ENCODE results near the gene PRKAG3. TPM values are rescaled to one million over a fixed set of nuclear protein-coding genes. Genes with fewer than 3 reads are reported as not detected.

Gene PRKAG3
- total and polyA plus RNA-seq, 2 donors (not counting 3 experiments of a cell fraction or from before 2014, with no cell fraction given): not detected

GRCh38 chr2:218812861-218813260 is 18.7 kb downstream of the PRKAG3 start:
- BruUV-seq (replicated peaks): no TSS peak
- dilution Hi-C loops (cut with MboI; ENCODE audit: extremely low pct_ligation_motif_present, low sequenced_read_pairs): no loop called here
- Histone ChIP-seq H3K9me1 (replicated peaks; ENCODE audit: control insufficient read depth, extremely low read depth, insufficient read depth, low read length) (no peaks in the 10 kb centered on the region), H3K9ac (replicated peaks; ENCODE audit: extremely low read depth, insufficient read depth, low read length) (no peak overlapping the region), H3K27ac (ENCODE audit: insufficient read depth, low read depth, low read length) (no peak overlapping the region), H2AFZ (ENCODE audit: low read depth, low read length) (no peak overlapping the region), H3K27me3 (ENCODE audit: control insufficient read depth in 2 of 2, insufficient read depth in 2 of 2, low read length in 2 of 2) (peaks cover 0 to 2% of the 10 kb centered on the region in 2 experiments), H3K9me3 (replicated peaks; ENCODE audit: control insufficient read depth, insufficient read depth, low read length) (no peaks in the 10 kb centered on the region), H3K4me1 (ENCODE audit: control insufficient read depth, extremely low read depth, insufficient read depth, low read length) (no peaks in the 10 kb centered on the region), H3K36me3 (ENCODE audit: control insufficient read depth in 2 of 2, extremely low read depth in 1 of 2, insufficient read depth in 2 of 2, low read length in 2 of 2) (peaks cover 0 to 7% of the 10 kb centered on the region in 2 experiments), H3K4me2 (ENCODE audit: insufficient read depth, low read length) (no peak overlapping the region), H3K4me3 (replicated peaks in 1 of 3; ENCODE audit: insufficient read depth in 1 of 3, low read depth in 1 of 3, low read length in 3 of 3) (no peak overlapping the region), H3K79me2 (ENCODE audit: control insufficient read depth, insufficient read depth, low read length) (no peaks in the 10 kb centered on the region), H4K20me1 (replicated peaks; ENCODE audit: control insufficient read depth, extremely low read depth, insufficient read depth, low read length) (no peaks in the 10 kb centered on the region)
- intact Hi-C loops (cut with micrococcal nuclease): no loop called here
- ChIA-PET POLR2A (no interaction called here), CTCF (interaction anchor here (1.3 to 1.7 kb wide), 2 partner anchors 35 to 64 kb away, joined by 3 to 4 read pairs; no protein-coding TSS in a partner anchor)
- TF ChIP-seq CTCF (IDR thresholded peaks at IDR 0.05; ENCODE audit: extremely low read depth in 1 of 2, insufficient read depth in 1 of 2, low read depth in 1 of 2, low read length in 2 of 2) (no peak), JUN (IDR thresholded peaks at IDR 0.05; ENCODE audit: borderline replicate concordance, insufficient read depth, insufficient read length, low read depth) (no peak), MAX (IDR thresholded peaks at IDR 0.05; ENCODE audit: insufficient read depth, insufficient read length) (no peak), MYC (IDR thresholded peaks at IDR 0.05; ENCODE audit: low read depth, low read length) (no peak), EZH2 (IDR thresholded peaks at IDR 0.05; ENCODE audit: borderline replicate concordance, low read depth, low read length, severe bottlenecking) (no peak), POLR2A (IDR thresholded peaks at IDR 0.05; ENCODE audit: low read depth, low read length) (no peak), FOS (IDR thresholded peaks at IDR 0.05; ENCODE audit: borderline replicate concordance, insufficient read depth, low read length) (no peak), POLR2AphosphoS5 (IDR thresholded peaks at IDR 0.05; ENCODE audit: insufficient read depth, low read depth, low read length) (no peak), GATA2 (IDR thresholded peaks at IDR 0.05; ENCODE audit: insufficient read depth, insufficient read length, low read depth, low read length) (no peak)
- DNase-seq (ENCODE audit: low read depth, low spot score) (no peak), FAIRE-seq (no peak)

All from endothelial cell of umbilical vein (primary cell).